GM18511 (cell line): Measurements from ENCODE around the gene ABL2.
"Not testable (repeated sequence)": the region's sequence is repeated elsewhere in the genome, so short reads cannot be mapped to it uniquely, and the experiment has no call there.

Experiments
- ATAC-seq: cut with Tn5 transposase; IDR thresholded peaks from one replicate; pipeline ENCODE4 v1.9.1; 2021; ENCODE audit warnings: mild to moderate bottlenecking, moderate library complexity; ENCODE audit not compliant: unreplicated experiment

The ABL2 gene

DNA sequence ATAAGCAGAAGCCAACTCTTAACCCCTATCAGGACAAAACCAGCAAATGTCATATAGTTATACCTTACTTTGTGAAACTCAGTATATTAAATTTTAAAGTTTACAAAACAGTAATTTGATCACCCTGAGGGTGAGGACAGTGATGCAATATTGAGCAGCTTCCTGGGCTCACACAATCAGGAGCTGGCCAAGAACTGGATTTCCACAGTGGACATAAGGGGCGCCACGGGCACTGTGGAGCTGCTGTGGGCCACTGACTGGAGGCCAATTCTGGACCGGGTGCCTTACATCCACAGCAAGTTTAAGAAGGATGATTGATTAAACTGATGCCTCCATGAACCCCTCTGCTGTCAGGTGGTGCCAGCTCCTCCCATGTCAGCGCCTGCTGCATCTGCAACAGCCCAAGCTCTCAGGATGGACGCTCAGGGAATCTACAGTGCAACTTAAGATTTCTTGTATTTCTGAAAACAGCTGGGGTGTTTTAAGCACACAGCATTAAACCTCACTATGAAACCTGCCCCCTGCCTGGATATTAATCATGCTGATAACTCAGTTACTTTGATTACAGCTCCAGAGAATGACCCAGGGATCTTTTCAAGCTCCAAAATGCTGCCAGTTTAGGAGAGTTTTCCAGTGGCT is 91.7 kb downstream of the ABL2 start:
- no peak for ATAC-seq

GRCh38 chr1:179135707-179136106 is 93.8 kb downstream of the ABL2 start:
- not testable (repeated sequence) for ATAC-seq

DNA sequence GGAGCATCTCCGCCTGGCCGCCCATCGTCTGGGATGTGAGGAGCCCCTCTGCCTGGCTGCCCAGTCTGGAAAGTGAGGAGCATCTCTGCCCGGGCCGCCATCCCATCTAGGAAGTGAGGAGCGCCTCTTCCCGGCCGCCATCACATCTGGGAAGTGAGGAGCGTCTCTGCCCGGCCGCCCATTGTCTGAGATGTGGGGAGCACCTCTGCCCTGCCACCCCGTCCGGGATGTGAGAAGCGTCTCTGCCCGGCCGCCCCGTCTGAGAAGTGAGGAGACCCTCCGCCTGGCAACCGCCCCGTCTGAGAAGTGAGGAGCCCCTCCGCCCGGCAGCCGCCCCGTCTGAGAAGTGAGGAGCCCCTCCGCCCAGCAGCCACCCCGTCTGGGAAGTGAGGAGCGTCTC is 94.3 kb downstream of the ABL2 start:
- ATAC-seq = not testable (repeated sequence)

DNA sequence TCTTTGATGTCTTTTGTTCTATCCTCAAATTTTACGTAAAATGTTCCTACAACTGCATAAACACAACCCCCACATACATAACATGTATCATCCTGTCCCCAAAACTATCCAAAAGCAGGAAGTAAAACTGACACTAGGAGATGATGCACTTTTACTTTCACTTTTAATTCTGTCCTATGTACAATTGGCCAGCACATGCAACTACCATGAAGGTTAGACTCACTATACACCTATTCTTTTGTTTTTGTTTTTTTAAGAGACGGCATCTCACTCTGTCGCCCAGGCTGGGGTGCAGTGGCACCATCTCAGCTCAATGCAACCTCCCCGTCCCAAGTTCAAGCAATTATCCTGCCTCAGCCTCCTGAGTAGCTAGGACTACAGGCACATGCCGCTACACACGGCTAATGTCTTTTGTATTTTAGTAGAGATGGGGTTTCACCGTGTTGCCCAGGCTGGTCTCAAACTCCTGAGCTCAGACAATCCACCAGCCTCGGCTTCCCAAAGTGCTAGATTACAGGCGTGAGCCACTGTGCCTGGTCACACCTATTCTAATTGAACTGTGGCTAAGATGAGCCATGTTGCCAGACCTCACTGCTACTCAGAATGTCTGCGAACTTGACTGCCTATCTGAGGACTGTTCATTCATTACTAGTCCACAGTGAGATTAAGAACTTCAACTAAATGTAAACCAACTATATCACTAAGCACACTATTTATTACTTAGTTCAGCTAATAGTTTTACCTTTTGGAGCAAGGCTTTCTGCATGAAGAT is 99.6 kb downstream of the ABL2 start:
- ATAC-seq = peak; percentile 100

DNA sequence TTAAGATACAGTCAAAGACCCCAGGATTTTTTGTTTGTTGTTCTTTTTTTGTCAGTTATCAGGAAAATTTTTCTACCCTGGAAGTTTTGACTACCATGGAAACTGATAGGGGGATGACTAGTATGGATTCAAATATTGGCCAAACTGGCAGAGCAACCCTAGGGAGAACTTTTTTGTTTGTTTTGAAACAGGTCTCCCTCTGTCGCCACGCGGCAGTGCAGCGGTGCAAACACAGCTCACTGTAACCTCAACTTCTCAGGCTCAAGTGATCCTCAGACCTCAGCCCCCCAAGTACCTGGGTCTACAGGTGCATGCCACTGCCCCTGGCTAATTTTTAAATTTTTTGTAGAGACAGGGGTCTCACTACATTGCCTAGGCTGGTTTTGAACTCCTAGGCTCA is 101.0 kb downstream of the ABL2 start:
- no peak for ATAC-seq

DNA sequence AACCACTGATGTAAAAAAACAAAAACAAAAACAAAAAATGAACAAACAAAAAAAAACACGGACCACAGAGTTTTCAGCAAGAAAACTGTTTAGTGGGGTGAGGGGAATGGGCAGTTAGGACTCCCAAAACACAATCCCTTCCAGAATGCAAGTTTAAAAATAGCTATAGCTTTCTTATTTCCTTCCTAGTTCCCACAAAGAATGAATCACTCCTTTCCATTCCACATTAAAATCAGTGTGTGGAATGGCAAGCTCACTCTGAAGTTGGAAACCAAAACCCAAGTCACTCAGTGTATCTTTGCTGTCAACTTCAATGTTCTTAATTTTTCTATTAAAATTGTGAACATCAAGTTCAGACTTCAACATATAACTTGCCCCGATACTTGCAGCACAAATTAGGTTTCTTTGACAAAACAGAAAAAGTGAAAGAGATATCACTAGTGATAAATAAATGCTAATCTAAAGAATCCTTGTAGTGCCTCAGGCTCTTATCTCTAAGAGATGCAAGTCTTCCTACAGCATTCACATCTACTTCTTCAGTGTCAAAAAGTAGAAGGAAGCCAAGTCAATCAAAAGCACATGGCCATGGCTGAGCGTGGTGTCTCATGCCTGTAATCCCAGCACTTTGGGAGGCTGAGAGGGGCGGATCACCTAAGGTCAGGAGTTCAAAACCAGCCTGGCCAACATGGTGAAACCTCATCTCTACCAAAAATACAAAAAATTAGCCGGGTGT is 102.1 kb downstream of the ABL2 start:
- ATAC-seq = no peak

DNA sequence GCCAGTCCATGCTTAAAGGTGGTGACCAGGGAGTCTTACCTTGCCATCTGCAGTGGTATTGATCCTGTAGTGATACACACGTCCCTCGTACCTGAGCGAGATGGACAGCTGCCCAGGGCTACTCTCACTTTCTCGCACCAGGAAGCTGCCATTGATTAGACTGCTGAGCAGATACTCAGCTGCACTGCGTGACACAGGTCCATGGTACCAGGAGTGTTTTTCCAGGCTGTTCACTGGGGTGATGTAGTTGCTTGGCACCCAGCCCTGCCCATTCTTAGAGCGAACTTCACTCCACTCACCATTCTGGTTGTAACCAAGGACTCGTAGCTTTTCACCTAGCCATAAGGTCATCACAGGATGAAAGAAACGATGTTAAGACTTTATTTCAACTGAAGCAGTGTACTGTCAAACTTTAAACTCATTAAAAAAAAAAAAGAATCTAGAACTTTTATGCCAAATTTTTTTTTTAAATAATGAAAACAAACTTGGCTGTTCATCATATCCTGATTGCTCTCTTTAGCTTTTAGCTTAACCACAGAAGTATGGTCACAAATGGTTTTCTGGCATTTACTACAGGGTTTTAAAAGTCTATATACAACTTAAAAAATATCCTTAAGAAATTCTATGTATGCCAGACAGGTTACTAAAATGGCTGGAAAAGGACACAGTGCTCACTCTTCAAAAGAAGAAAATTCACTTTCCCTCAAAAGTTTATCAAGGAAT is 103.0 kb downstream of the ABL2 start:
- ATAC-seq = no peak

DNA sequence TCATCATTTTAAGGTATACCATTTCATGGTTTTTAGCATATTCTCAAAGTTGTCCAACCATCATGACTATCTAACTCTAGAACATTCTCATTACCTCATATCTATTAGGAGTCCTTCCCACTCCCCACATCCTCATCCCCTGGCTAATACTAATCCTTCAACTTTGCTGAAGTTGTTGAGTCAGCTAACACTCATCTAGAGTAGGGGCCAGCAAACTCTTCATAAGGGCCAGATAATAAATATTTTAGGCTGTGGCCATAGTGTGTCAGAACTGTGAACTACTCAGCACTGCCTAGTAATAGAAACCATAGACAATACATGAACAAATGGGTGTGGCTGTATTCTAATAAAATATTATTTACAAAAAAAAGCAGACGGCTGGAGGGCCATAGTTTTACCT is 104.6 kb downstream of the ABL2 start:
- no peak for ATAC-seq

GRCh38 chr1:179121159-179121938 is 108.1 kb downstream of the ABL2 start:
- ATAC-seq = no peak

DNA sequence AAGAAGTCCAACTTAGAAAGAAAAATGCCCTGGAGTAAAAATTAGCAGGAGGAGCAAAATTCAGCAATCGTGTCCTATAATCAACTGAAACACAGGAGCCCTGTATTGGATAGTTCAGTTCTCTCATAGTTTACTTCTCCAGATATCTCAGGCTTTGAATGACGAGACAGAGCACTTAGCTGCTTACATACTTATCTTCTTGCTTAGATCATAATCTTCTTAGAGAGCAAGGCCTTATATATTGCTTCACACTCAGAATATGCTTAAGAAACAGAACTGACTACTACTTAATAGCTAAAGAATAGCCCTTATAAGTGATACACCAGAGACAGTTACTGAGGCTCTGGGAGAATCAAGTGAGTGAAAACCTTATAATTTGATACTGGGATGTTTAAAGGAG is 108.7 kb downstream of the ABL2 start:
- no peak for ATAC-seq

- no peak for ATAC-seq
These were observed 110.0 kb downstream of the ABL2 start for GRCh38 chr1:179119513-179119912.

DNA sequence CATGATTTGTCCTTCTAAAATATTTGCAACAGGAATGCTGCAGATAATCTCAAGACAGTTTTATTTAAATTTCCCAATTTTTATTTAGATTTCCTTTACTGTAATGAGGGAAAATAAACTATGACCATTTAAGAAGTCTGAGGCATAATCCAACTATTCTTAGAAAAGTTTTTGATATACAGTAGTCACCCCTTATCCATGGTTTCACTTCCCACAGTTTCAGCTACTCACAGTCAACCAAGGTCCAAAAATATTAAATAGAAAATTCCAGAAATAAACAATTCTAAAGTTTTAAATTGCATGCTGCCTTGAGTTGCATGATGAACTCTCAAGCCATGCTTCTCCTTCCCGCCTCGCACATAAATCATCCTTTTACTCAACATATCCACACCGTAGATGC is 114.3 kb downstream of the ABL2 start:
- no peak for ATAC-seq

DNA sequence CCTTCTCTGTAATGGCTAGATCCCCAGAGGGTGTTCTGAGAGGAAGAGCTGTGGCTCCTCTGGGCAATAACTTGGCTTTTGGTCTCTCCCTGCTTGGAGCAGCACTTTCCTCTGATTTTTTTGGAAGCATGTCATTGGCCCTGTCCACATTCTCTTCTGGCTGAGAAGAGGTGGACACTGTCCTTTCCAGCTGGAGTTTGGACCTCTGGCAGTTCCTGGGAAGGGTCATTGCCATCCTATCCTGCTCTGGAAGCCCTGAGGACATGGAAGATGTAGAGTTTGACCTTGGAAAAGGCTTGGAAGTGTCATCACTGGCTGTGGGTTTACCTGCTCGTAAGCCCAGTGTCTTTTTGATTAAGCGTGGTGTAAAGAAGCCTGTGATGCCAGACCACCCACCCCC is 120.8 kb downstream of the ABL2 start:
- no peak for ATAC-seq

- ATAC-seq = no peak
These were observed 121.5 kb downstream of the ABL2 start for GRCh38 chr1:179107706-179108629.

DNA sequence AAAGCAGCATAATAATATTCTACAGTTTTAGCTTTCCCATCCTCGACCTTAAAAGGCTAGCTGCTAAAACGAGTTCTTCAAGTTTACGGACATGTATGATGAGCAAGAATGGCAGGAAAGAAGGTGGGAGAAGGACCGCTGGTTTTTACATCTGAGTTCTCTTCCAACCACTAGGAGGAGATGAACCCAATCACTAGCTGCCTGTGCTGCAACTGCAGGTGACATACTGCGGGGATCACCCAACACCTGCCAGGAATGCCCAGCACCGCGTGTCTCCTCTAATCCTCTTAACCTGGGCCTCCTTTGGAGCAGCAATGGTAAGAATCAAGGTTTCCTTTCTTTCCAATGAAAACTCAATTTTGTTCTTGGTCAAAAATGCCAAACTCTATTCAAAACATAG is 124.1 kb downstream of the ABL2 start:
- no peak for ATAC-seq

GRCh38 chr1:179104611-179105250 is 124.7 kb downstream of the ABL2 start:
- no peak for ATAC-seq

GRCh38 chr1:179103999-179104398 is 125.5 kb downstream of the ABL2 start:
- no peak for ATAC-seq

GRCh38 chr1:179101566-179101965 is 127.9 kb downstream of the ABL2 start:
- no peak for ATAC-seq

DNA sequence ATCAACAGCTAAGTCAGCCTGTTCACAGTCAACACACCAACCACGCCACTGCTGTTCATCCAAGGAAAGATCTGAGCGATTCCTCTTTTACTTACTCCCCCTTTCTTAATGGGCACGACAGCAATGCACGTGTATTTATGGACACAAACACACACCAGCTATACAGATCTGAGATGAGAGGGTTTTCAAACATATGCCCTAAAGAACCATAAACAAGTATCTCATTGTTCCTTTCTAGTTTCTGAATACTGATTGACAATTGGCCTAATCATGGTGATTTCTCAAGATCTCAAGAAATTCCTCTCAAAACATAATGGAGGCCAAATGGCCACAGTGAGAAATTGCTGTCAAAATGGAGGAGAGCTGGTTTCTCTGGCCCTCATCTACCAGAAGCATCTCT is 129.6 kb downstream of the ABL2 start:
- no peak for ATAC-seq
